ENCODE data around the gene MYOF. TPM values are rescaled to one million over a fixed set of nuclear protein-coding genes. Genes with fewer than 3 reads are reported as not detected.
A peak's percentile ranks its signal among the peaks of the same experiment; 100 is the strongest.

Gene MYOF
- total and polyA plus RNA-seq, 4 donors, result 23.4 to 194 (median 82.2) TPM

DNA sequence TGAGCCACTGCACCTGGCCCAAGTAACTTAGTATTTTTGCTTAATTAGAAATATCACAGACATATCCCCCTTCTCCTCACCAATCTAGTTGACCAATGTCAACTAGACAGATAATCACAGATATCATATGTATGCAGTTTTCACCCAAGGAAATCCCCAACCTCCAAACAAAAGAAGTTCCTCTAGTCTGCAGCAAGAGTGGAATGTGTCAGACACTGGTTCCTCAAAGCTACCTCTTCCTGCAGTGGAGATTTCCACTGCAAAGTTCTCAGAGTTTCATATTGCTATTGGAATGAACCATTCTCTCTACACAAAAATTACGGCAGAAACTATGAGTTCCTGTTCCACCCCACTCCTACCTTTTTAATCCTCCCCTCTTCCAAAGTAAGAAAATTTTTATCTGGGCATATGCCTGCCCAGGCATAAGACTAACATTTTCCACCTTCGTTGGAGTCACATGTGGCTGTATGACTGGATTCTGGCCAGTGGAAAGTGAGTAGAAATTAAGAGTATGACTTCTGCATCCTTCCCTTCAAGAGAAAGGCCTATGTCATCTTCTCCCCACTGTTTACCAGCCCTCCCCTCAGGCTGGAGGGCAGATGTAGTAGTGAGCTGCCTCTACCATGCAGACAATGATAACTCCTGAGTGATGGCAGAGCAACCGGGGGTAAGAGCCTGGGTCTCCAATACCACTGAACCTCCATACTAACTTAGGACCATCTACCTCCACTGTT is 103.0 kb downstream of the MYOF start:
- no peak overlapping the region for H3K4me3 ChIP-seq
- H3K4me1 ChIP-seq (ENCODE audit: control insufficient read depth in 5 of 5, insufficient read depth in 5 of 5, low read length in 5 of 5), result peaks cover 0 to 13% (median 2%) of the 10 kb centered on the region in 5 donors
- H3K36me3 ChIP-seq (ENCODE audit: control insufficient read depth in 4 of 4, insufficient read depth in 4 of 4, low read length in 4 of 4), result peaks cover 8 to 27% (median 19%) of the 10 kb centered on the region in 4 donors
- ATAC-seq (ENCODE audit: insufficient read depth, low FRiP score), result no peak
- no peaks in the 10 kb centered on the region for H3K9me3 ChIP-seq (ENCODE audit: control insufficient read depth in 4 of 4, insufficient read depth in 3 of 4, low read length in 3 of 4)
- WGBS, 2 donors, result 84 to 85% methylated on average over 3 of the region's 3 CpGs
- no peak for DNase-seq
- no peaks in the 10 kb centered on the region for H3K27me3 ChIP-seq (ENCODE audit: control insufficient read depth in 3 of 3, insufficient read depth in 3 of 3, low read length in 2 of 3)
- TF ChIP-seq, protein P1, sequence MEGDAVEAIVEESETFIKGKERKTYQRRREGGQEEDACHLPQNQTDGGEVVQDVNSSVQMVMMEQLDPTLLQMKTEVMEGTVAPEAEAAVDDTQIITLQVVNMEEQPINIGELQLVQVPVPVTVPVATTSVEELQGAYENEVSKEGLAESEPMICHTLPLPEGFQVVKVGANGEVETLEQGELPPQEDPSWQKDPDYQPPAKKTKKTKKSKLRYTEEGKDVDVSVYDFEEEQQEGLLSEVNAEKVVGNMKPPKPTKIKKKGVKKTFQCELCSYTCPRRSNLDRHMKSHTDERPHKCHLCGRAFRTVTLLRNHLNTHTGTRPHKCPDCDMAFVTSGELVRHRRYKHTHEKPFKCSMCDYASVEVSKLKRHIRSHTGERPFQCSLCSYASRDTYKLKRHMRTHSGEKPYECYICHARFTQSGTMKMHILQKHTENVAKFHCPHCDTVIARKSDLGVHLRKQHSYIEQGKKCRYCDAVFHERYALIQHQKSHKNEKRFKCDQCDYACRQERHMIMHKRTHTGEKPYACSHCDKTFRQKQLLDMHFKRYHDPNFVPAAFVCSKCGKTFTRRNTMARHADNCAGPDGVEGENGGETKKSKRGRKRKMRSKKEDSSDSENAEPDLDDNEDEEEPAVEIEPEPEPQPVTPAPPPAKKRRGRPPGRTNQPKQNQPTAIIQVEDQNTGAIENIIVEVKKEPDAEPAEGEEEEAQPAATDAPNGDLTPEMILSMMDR (IDR thresholded peaks at IDR 0.05; ENCODE audit: control extremely low read depth, extremely low read depth), result no peak
- H3K9ac ChIP-seq (ENCODE audit: insufficient read depth in 1 of 2, low read length in 2 of 2), result no peak overlapping the region
- H3K27ac ChIP-seq (ENCODE audit: low read depth in 1 of 2, low read length in 1 of 2), result no peak overlapping the region

DNA sequence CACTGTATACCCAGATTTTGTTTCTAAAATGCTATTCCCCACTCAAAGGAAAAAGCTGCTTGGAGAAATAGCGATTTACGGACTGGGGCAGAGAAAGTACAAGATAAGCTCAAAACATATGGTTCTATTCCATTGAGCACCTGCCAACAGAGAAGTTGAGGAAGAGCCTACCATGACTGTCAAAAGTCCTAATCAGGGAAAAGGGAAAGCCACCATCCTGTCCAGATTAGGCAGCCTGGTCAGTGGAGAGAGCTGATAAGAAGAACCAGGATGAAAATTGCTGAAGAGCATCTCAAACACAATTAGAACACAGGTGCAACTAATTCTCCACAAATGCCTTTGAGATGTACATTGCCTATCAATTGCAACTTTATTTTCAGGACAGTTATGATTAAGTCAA is 104.1 kb downstream of the MYOF start:
- no peak overlapping the region for H3K9ac ChIP-seq (ENCODE audit: insufficient read depth in 1 of 2, low read length in 2 of 2)
- no peak overlapping the region for H3K27ac ChIP-seq (ENCODE audit: low read depth in 1 of 2, low read length in 1 of 2)
- TF ChIP-seq, protein P1 (IDR thresholded peaks at IDR 0.05; ENCODE audit: control extremely low read depth, extremely low read depth), result no peak
- no peak for ATAC-seq (ENCODE audit: insufficient read depth, low FRiP score)
- no peak overlapping the region for H3K4me3 ChIP-seq
- H3K27me3 ChIP-seq (ENCODE audit: control insufficient read depth in 3 of 3, insufficient read depth in 3 of 3, low read length in 2 of 3), result no peaks in the 10 kb centered on the region
- WGBS, 2 donors, result 96 to 100% methylated on average over 2 of the region's 2 CpGs
- peaks cover 9 to 29% (median 20%) of the 10 kb centered on the region in 4 donors for H3K36me3 ChIP-seq (ENCODE audit: control insufficient read depth in 4 of 4, insufficient read depth in 4 of 4, low read length in 4 of 4)
- no peaks in the 10 kb centered on the region for H3K9me3 ChIP-seq (ENCODE audit: control insufficient read depth in 4 of 4, insufficient read depth in 3 of 4, low read length in 3 of 4)
- peaks cover 0 to 13% (median 2%) of the 10 kb centered on the region in 5 donors for H3K4me1 ChIP-seq (ENCODE audit: control insufficient read depth in 5 of 5, insufficient read depth in 5 of 5, low read length in 5 of 5)
- no peak for DNase-seq

DNA sequence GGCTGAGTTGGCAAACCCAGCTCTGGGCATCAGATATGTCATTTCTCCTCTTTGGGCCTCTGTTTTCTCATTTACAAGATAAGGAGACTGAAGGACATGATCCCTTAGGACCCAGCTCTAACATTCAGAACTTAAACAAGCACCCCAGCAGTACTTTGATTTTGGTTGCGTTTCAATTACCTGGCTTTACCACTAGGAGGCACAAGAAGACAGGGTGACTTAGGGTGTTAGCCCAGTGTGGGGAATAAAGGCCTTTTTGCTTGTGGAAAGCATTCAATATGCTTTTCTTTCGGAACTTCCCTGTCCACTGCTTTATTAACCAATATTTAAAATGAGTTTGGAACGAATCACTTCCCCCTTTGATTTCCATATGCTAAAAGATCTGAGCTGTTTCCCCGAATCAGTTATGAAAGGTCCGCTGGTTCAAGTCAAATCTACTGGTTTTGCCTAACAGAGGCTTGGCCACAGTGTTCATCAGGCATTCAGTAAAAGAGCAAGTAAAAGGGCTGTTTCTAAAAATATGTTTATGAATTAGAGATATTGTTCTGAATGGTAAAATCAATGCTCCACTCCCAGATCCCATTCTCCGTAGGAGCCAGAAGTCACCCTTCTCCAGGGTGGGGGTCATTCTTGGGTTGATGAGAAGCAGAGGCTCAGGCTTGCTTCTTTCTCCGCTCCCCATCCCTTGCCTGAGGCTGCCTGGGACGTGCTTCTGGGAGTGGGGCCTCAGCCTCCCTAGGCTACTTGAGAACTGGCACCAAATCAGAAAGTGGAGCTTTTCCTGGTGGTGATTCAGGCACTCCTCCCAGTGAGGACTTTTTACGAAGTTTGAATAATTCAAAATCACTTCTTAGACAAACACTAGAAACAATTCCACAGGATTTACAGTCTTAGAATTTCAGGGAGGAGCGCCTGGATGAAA is 105.5 kb downstream of the MYOF start:
- 36 to 54% methylated on average over 10 of the region's 10 CpGs for WGBS, 2 donors
- peaks cover 0 to 13% (median 2%) of the 10 kb centered on the region in 5 donors for H3K4me1 ChIP-seq (ENCODE audit: control insufficient read depth in 5 of 5, insufficient read depth in 5 of 5, low read length in 5 of 5)
- DNase-seq (peak; percentile 75 to 93 (median 91)), ATAC-seq (ENCODE audit: insufficient read depth, low FRiP score) (peak; percentile 85)
- H3K4me3 ChIP-seq, result no peak overlapping the region
- H3K27ac ChIP-seq (ENCODE audit: low read depth in 1 of 2, low read length in 1 of 2), result peak overlapping the region; percentile 71 to 73
- peak overlapping the region in 1 of 2 donors; percentile 69 for H3K9ac ChIP-seq (ENCODE audit: insufficient read depth in 1 of 2, low read length in 2 of 2)
- H3K9me3 ChIP-seq (ENCODE audit: control insufficient read depth in 4 of 4, insufficient read depth in 3 of 4, low read length in 3 of 4), result no peaks in the 10 kb centered on the region
- H3K27me3 ChIP-seq (ENCODE audit: control insufficient read depth in 3 of 3, insufficient read depth in 3 of 3, low read length in 2 of 3), result no peaks in the 10 kb centered on the region
- H3K36me3 ChIP-seq (ENCODE audit: control insufficient read depth in 4 of 4, insufficient read depth in 4 of 4, low read length in 4 of 4), result peaks cover 12 to 33% (median 24%) of the 10 kb centered on the region in 4 donors
- TF ChIP-seq, protein P1 (IDR thresholded peaks at IDR 0.05; ENCODE audit: control extremely low read depth, extremely low read depth), result peak; percentile 92
